ENCODE results near the gene CASZ1.

CASZ1 gene

GRCh38 chr1:10620776-10621175, 175.7 kb downstream of the CASZ1 start:
- DNase-seq: no peak

- no peak for DNase-seq
These were observed 178.2 kb downstream of the CASZ1 start for GRCh38 chr1:10617931-10618885.

- DNase-seq: no peak
These were observed 179.1 kb downstream of the CASZ1 start for GRCh38 chr1:10617318-10617717.

GRCh38 chr1:10616696-10617095, 179.8 kb downstream of the CASZ1 start:
- no peak for DNase-seq

GRCh38 chr1:10615932-10616671, 180.3 kb downstream of the CASZ1 start:
- DNase-seq: no peak

GRCh38 chr1:10615332-10615731, 181.1 kb downstream of the CASZ1 start:
- no peak for DNase-seq

- no peak for DNase-seq
These were observed 181.8 kb downstream of the CASZ1 start for GRCh38 chr1:10614377-10615225.

- DNase-seq: no peak
These were observed 182.6 kb downstream of the CASZ1 start for GRCh38 chr1:10613861-10614260.

- DNase-seq: no peak
These were observed 183.1 kb downstream of the CASZ1 start for GRCh38 chr1:10613340-10613739.

GRCh38 chr1:10612436-10613160, 183.8 kb downstream of the CASZ1 start:
- DNase-seq: no peak

- DNase-seq: no peak
These were observed 185.4 kb downstream of the CASZ1 start for GRCh38 chr1:10610901-10611600.

- no peak for DNase-seq
These were observed 187.8 kb downstream of the CASZ1 start for GRCh38 chr1:10608690-10609089.

GRCh38 chr1:10607228-10607627, 189.2 kb downstream of the CASZ1 start:
- no peak for DNase-seq

- no peak for DNase-seq
These were observed 190.4 kb downstream of the CASZ1 start for GRCh38 chr1:10606064-10606463.

GRCh38 chr1:10604966-10605365, 191.5 kb downstream of the CASZ1 start:
- no peak for DNase-seq

GRCh38 chr1:10602936-10603335, 193.5 kb downstream of the CASZ1 start:
- no peak for DNase-seq

GRCh38 chr1:10601342-10602070, 194.9 kb downstream of the CASZ1 start:
- DNase-seq: no peak

- no peak for DNase-seq
These were observed 197.1 kb downstream of the CASZ1 start for GRCh38 chr1:10599194-10599861.

- peak; percentile 24 for DNase-seq
These were observed 198.1 kb downstream of the CASZ1 start for GRCh38 chr1:10598389-10598702.

Data from NCI-H1105 treated with DMSO at 0.1 percent for 48 hours (cell line).